Panc1 (cell line): Measurements from ENCODE around the gene HDAC7. TPM values are rescaled to one million over a fixed set of nuclear protein-coding genes. Genes with fewer than 3 reads are reported as not detected.

Experiments used
- ATAC-seq: fragments of 200-7000 bp; cut with Tn5 transposase; 2 replicates; pipeline ENCODE4 v1.9.1; 2020; ENCODE audit warnings: mild to moderate bottlenecking, moderate library complexity
- BruUV-seq: library from RNA; stranded (reverse); fragments of 400-500 nt; replicated peaks from 2 replicates; lab custom pipeline; 2021; lab: Mats Ljungman, UMichigan
- CTCF ChIA-PET: fragments of 300-600 bp; sonication (Branson Sonifier 250); formaldehyde crosslinking; loops from one replicate; lab custom pipeline; 2022; ENCODE audit warnings: antibody characterized with exemption; lab: Charles Lee
- POLR2A ChIA-PET: fragments of 300-600 bp; sonication (Branson Sonifier 250); formaldehyde crosslinking; loops from one replicate; lab custom pipeline; 2022; ENCODE audit warnings: antibody characterized with exemption; lab: Charles Lee
- DNase-seq: peaks from one replicate; pipeline ENCODE4 v3.0.0-alpha.2; 2010; ENCODE audit warnings: low read depth, low spot score
- H3K27ac ChIP-seq: 2 replicates; pipeline ENCODE4 v1.5.1; 2011; ENCODE audit warnings: mild to moderate bottlenecking, low read length, inconsistent platforms
- H3K27me3 ChIP-seq: fragments of 200-500 bp; sonication (Bioruptor generic); 2 replicates; pipeline ENCODE4 v1.6.0; 2014; ENCODE audit warnings: low read length, inconsistent platforms; ENCODE audit not compliant: control insufficient read depth, insufficient read depth
- H3K36me3 ChIP-seq: fragments of 200-500 bp; sonication (Bioruptor generic); 2 replicates; pipeline ENCODE4 v1.5.1; 2014; ENCODE audit warnings: inconsistent platforms, mild to moderate bottlenecking, low read length, moderate library complexity; ENCODE audit not compliant: control insufficient read depth, insufficient read depth
- H3K4me1 ChIP-seq: 2 replicates; pipeline ENCODE4 v1.5.1; 2011; ENCODE audit warnings: inconsistent platforms, mild to moderate bottlenecking, low read length, moderate library complexity; ENCODE audit not compliant: control insufficient read depth, insufficient read depth
- H3K4me3 ChIP-seq, 2 experiments: 2 replicates each; pipeline ENCODE4 v1.5.1; 2011 to 2012; ENCODE audit warnings: low read depth in 2 of 2, low read length in 2 of 2, mild to moderate bottlenecking in 2 of 2, inconsistent platforms in 1 of 2, moderate library complexity in 1 of 2
- H3K9me3 ChIP-seq: fragments of 200-500 bp; sonication (Bioruptor generic); 2 replicates; pipeline ENCODE4 v1.5.1; 2014; ENCODE audit warnings: low read depth, mild to moderate bottlenecking, inconsistent platforms, low read length, moderate library complexity; ENCODE audit not compliant: control insufficient read depth, insufficient read depth
- POLR2AphosphoS5 ChIP-seq: IDR thresholded peaks from 2 replicates; pipeline ENCODE4 v1.6.1; 2012; ENCODE audit warnings: mild to moderate bottlenecking, low read depth, low read length, moderate library complexity
- SIN3A ChIP-seq: IDR thresholded peaks from 2 replicates; pipeline ENCODE4 v1.6.1; 2012; ENCODE audit warnings: low read depth, mild to moderate bottlenecking, low read length, moderate library complexity, borderline replicate concordance; ENCODE audit not compliant: insufficient read depth
- TCF7L2 ChIP-seq: IDR thresholded peaks from 2 replicates; pipeline ENCODE4 v1.6.1; 2011; ENCODE audit warnings: mild to moderate bottlenecking, low read depth, low read length, inconsistent platforms
- in situ Hi-C: cut with HindIII; loops from 2 replicates; pipeline ENCODE4 v1.10.0; 2016; ENCODE audit warnings: low sequenced_read_pairs, low pct_unique_long_range_greater_than_20kb
- intact Hi-C: fragments of 100-400 bp; cut with micrococcal nuclease; formaldehyde crosslinking; loops from one replicate; pipeline ENCODE4 v1.10.0; 2022; ENCODE audit not compliant: unreplicated experiment
- total RNA-seq: library from RNA; stranded (reverse); gene quantifications from one replicate; pipeline ENCODE4 v1.2.1, GENCODE V29; 2021; ENCODE audit not compliant: unreplicated experiment
- TF ChIP-seq, protein P1 (sequence below), 2 experiments: IDR thresholded peaks; 2 replicates each; pipeline ENCODE4 v1.6.1; 2011 to 2012; ENCODE audit warnings: low read depth in 2 of 2, control low read depth in 1 of 2, low read length in 1 of 2, mild to moderate bottlenecking in 1 of 2, moderate library complexity in 1 of 2; ENCODE audit not compliant: insufficient read depth in 1 of 2
- TF ChIP-seq, protein P2 (sequence below): fragments of 450-650 bp; IDR thresholded peaks from 2 replicates; pipeline ENCODE4 v1.5.1; 2017; ENCODE audit warnings: mild to moderate bottlenecking

HDAC7 gene
- total RNA-seq, 1 experiment from 2014 or later: 84.2 TPM

DNA sequence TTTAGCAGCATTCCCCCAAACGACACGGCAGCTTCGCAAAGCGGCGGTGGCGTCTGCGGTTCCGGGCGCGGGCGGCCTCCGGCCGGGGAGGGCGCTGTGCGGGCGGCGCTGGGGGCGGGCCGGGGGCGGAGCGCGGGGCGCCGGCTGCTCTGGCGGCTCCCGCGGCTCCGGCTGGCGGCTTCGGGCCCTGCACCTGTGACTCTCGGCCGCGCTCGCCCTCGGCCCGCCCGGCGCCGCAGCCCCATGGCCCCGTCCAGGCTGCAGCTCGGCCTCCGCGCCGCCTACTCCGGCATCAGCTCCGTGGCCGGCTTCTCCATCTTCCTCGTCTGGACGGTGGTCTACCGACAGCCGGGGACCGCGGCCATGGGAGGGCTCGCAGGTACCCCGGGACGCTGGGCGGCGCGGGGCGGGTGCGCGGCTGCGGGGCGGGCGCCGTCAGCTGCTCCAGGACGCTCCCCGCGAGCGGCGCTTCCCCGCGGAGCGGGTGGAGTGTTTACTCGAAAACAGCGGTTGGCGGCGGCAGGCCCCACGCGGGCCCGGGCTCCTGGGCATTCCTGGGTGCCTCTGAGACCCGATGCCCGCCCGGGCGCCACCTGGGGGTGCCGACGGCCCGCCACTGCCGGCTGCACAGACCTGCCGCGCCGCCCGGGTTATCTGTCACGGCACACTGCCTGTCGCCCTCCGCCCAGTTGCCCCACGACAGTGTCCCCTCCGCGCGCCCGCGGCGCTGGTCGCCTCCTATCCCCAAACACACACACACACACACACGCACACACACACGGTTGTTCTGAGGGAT, 46.4 kb downstream of the HDAC7 start, which contains the start of gene SLC48A1:
TSS of gene SLC48A1 (plus strand) at position 177 of the 796 bp plus-strand sequence. CDS start at position 244, 67 bp downstream.
- peak; percentile 95 for ATAC-seq
- Histone ChIP-seq H3K9me3 (no peaks in the 10 kb centered on the region), H3K4me1 (peaks cover 56% of the 10 kb centered on the region), H3K27ac (peak within 1 kb of the TSS; percentile 79), H3K4me3 (peak within 1 kb of the TSS; percentile 67 to 70), H3K27me3 (no peaks in the 10 kb centered on the region), H3K36me3 (no peaks in the 10 kb centered on the region; the same call in 1 of the 2 replicates)
- no peak for DNase-seq
- TF ChIP-seq, protein P1, sequence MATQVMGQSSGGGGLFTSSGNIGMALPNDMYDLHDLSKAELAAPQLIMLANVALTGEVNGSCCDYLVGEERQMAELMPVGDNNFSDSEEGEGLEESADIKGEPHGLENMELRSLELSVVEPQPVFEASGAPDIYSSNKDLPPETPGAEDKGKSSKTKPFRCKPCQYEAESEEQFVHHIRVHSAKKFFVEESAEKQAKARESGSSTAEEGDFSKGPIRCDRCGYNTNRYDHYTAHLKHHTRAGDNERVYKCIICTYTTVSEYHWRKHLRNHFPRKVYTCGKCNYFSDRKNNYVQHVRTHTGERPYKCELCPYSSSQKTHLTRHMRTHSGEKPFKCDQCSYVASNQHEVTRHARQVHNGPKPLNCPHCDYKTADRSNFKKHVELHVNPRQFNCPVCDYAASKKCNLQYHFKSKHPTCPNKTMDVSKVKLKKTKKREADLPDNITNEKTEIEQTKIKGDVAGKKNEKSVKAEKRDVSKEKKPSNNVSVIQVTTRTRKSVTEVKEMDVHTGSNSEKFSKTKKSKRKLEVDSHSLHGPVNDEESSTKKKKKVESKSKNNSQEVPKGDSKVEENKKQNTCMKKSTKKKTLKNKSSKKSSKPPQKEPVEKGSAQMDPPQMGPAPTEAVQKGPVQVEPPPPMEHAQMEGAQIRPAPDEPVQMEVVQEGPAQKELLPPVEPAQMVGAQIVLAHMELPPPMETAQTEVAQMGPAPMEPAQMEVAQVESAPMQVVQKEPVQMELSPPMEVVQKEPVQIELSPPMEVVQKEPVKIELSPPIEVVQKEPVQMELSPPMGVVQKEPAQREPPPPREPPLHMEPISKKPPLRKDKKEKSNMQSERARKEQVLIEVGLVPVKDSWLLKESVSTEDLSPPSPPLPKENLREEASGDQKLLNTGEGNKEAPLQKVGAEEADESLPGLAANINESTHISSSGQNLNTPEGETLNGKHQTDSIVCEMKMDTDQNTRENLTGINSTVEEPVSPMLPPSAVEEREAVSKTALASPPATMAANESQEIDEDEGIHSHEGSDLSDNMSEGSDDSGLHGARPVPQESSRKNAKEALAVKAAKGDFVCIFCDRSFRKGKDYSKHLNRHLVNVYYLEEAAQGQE (IDR thresholded peaks at IDR 0.05; ENCODE audit: insufficient read depth in 1 of 2, low read depth in 2 of 2, low read length in 1 of 2): no peak
- TF ChIP-seq, protein P2, sequence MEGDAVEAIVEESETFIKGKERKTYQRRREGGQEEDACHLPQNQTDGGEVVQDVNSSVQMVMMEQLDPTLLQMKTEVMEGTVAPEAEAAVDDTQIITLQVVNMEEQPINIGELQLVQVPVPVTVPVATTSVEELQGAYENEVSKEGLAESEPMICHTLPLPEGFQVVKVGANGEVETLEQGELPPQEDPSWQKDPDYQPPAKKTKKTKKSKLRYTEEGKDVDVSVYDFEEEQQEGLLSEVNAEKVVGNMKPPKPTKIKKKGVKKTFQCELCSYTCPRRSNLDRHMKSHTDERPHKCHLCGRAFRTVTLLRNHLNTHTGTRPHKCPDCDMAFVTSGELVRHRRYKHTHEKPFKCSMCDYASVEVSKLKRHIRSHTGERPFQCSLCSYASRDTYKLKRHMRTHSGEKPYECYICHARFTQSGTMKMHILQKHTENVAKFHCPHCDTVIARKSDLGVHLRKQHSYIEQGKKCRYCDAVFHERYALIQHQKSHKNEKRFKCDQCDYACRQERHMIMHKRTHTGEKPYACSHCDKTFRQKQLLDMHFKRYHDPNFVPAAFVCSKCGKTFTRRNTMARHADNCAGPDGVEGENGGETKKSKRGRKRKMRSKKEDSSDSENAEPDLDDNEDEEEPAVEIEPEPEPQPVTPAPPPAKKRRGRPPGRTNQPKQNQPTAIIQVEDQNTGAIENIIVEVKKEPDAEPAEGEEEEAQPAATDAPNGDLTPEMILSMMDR: peak; percentile 93
- BruUV-seq: no TSS peak
- intact Hi-C loops (no loop called here), in situ Hi-C loops (no loop called here)
- ChIA-PET CTCF (interaction anchor here (0.6 kb wide), 3 partner anchors 29 to 99 kb away, joined by 3 to 4 read pairs (median 3); no protein-coding TSS in a partner anchor), POLR2A (interaction anchor here (0.6 to 0.9 kb wide), 2 partner anchors 60 to 66 kb away, joined by 3 to 4 read pairs; no protein-coding TSS in a partner anchor)

DNA sequence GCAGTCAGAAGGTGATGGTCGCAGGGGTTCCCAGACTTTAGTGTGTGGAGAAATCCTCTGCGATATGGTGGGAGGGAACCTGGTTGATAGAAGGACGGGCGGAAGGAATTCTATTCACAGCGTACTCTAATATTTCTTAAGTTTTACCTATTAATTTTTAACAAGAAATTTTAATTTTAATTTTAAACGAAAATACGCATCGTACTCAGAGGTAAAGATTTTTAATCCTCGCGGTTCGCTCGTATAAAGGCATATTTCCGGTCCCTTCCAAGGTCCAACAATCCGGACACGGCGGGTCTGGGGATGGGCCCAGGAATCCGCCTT, 47.0 kb downstream of the HDAC7 start:
- Histone ChIP-seq H3K9me3 (no peaks in the 10 kb centered on the region), H3K4me3 (peak overlapping the region; percentile 67 to 70), H3K4me1 (peaks cover 53% of the 10 kb centered on the region), H3K36me3 (no peaks in the 10 kb centered on the region; the same call in 1 of the 2 replicates), H3K27ac (peak overlapping the region; percentile 78), H3K27me3 (no peaks in the 10 kb centered on the region)
- intact Hi-C loops (no loop called here), in situ Hi-C loops (no loop called here)
- ATAC-seq: no peak
- no peak for TF ChIP-seq TCF7L2
- TF ChIP-seq, protein P2: no peak
- no peak for TF ChIP-seq POLR2AphosphoS5
- no peak for TF ChIP-seq SIN3A
- TF ChIP-seq, protein P1 (IDR thresholded peaks at IDR 0.05; ENCODE audit: insufficient read depth in 1 of 2, low read depth in 2 of 2, low read length in 1 of 2): no peak
- DNase-seq: no peak
- BruUV-seq: no TSS peak
- ChIA-PET POLR2A (interaction anchor here (0.6 to 0.9 kb wide), 2 partner anchors 60 to 67 kb away, joined by 3 to 4 read pairs; no protein-coding TSS in a partner anchor), CTCF (interaction anchor here (0.6 to 0.7 kb wide), 4 partner anchors 36 to 177 kb away, joined by 3 to 8 read pairs (median 4); no protein-coding TSS in a partner anchor)
